H1 (cell line): ENCODE measurements around the gene B3GALT5. TPM values are rescaled to one million over a fixed set of nuclear protein-coding genes. Genes with fewer than 3 reads are reported as not detected.

ENCODE experiments used
- CTCF ChIA-PET: fragments of 300-600 bp; sonication (Branson Sonifier 250); formaldehyde crosslinking; loops from one replicate; lab custom pipeline; 2021; ENCODE audit not compliant: partially characterized antibody; lab: Charles Lee
- POLR2A ChIA-PET: fragments of 300-600 bp; sonication (Branson Sonifier 250); formaldehyde crosslinking; loops from one replicate; lab custom pipeline; 2021; ENCODE audit warnings: inconsistent platforms; ENCODE audit not compliant: partially characterized antibody; lab: Charles Lee
- DNase-seq, 2 experiments: peaks; one replicate each; pipeline versions ENCODE4 v3.0.0 to v3.0.0-alpha.2; 2010 to 2022; ENCODE audit warnings: low spot score in 2 of 2, low read depth in 1 of 2, mixed read lengths in 1 of 2
- FAIRE-seq: peaks from 2 replicates; lab custom pipeline; 2011; peaks lifted over from hg19 to GRCh38; lab: Jason Lieb, UNC
- H2AFZ ChIP-seq: 2 replicates; pipeline ENCODE4 v1.8.1; 2012; ENCODE audit warnings: low read length, inconsistent platforms
- H2AK5ac ChIP-seq: 2 replicates; pipeline ENCODE4 v1.6.1; 2013; ENCODE audit warnings: low read depth, low read length
- H2BK120ac ChIP-seq: replicated peaks from 2 replicates; pipeline ENCODE3; 2013; ENCODE audit warnings: low read depth, low read length, inconsistent platforms
- H2BK12ac ChIP-seq: 2 replicates; pipeline ENCODE4 v1.6.1; 2013; ENCODE audit warnings: low read depth, low read length
- H2BK15ac ChIP-seq: 2 replicates; pipeline ENCODE4 v1.6.1; 2013; ENCODE audit warnings: low read length
- H2BK20ac ChIP-seq: 2 replicates; pipeline ENCODE4 v1.6.1; 2013; ENCODE audit warnings: low read length
- H2BK5ac ChIP-seq: 2 replicates; pipeline ENCODE4 v1.6.1; 2013; ENCODE audit warnings: low read depth, low read length
- H3K14ac ChIP-seq: 2 replicates; pipeline ENCODE4 v1.6.1; 2013; ENCODE audit warnings: inconsistent platforms; ENCODE audit not compliant: insufficient read length
- H3K18ac ChIP-seq: 2 replicates; pipeline ENCODE4 v1.6.1; 2013; ENCODE audit warnings: low read length; ENCODE audit errors: extremely low read depth
- H3K23ac ChIP-seq: 2 replicates; pipeline ENCODE4 v1.6.1; 2013; ENCODE audit warnings: inconsistent platforms; ENCODE audit not compliant: insufficient read length
- H3K23me2 ChIP-seq: 2 replicates; pipeline ENCODE4 v1.6.1; 2013; ENCODE audit warnings: low read depth, low read length
- H3K27ac ChIP-seq: 2 replicates; pipeline ENCODE4 v1.6.1; 2011; ENCODE audit warnings: low read depth, low read length, inconsistent platforms
- H3K27me3 ChIP-seq, 4 experiments: replicated peaks in 1 of 4; 1 replicate in 1 of 4; 2 replicates in 3 of 4; pipeline versions ENCODE4 v1.6.1 to v1.8.1; 2011 to 2013; ENCODE audit warnings: low read length in 3 of 4, mild to moderate bottlenecking in 3 of 4, inconsistent platforms in 2 of 4, mixed read lengths in 2 of 4, moderate library complexity in 1 of 4; ENCODE audit not compliant: control insufficient read depth in 3 of 4, insufficient read depth in 3 of 4; ENCODE audit errors: extremely low read depth in 1 of 4
- H3K36me3 ChIP-seq, 4 experiments: 2 replicates each; pipeline versions ENCODE4 v1.6.1 to v1.8.1; 2011 to 2013; ENCODE audit warnings: mild to moderate bottlenecking in 4 of 4, low read length in 3 of 4, moderate library complexity in 2 of 4, control low read depth in 1 of 4, inconsistent platforms in 1 of 4; ENCODE audit not compliant: insufficient read depth in 4 of 4, control insufficient read depth in 2 of 4
- H3K4ac ChIP-seq: replicated peaks from 2 replicates; pipeline ENCODE3; 2013; ENCODE audit warnings: low read length, low read depth, mixed read lengths, inconsistent platforms; ENCODE audit not compliant: insufficient read length
- H3K4me1 ChIP-seq, 4 experiments: replicated peaks in 1 of 4; 1 replicate in 1 of 4; 2 replicates in 3 of 4; pipeline versions ENCODE4 v1.6.1 to v1.8.1; 2011 to 2013; ENCODE audit warnings: low read length in 3 of 4, inconsistent platforms in 2 of 4, mixed read lengths in 1 of 4; ENCODE audit not compliant: insufficient read depth in 4 of 4, control insufficient read depth in 3 of 4
- H3K4me2 ChIP-seq, 2 experiments: 2 replicates each; pipeline versions ENCODE4 v1.6.1 to v1.8.1; 2011 to 2013; ENCODE audit warnings: low read depth in 2 of 2, low read length in 2 of 2, control low read depth in 1 of 2, inconsistent platforms in 1 of 2, mild to moderate bottlenecking in 1 of 2; ENCODE audit not compliant: insufficient read depth in 1 of 2
- H3K4me3 ChIP-seq, 4 experiments: fragments of 200-600, 300-600 bp in 1 of 4; sonication (generic), shearing (Covaris generic), sonication (Bioruptor Twin) in 1 of 4; 2 replicates each; pipeline versions ENCODE4 v1.5.1 to v1.8.1; 2011 to 2016; ENCODE audit warnings: low read length in 4 of 4, low read depth in 3 of 4, control low read depth in 2 of 4, inconsistent platforms in 2 of 4, mild to moderate bottlenecking in 2 of 4, mixed read lengths in 1 of 4, moderate library complexity in 1 of 4; ENCODE audit not compliant: insufficient read depth in 2 of 4; ENCODE audit errors: extremely low read depth in 1 of 4
- H3K56ac ChIP-seq: replicated peaks from 2 replicates; pipeline ENCODE3; 2013; ENCODE audit warnings: low read depth, mild to moderate bottlenecking, mixed read lengths, low read length, inconsistent platforms; ENCODE audit not compliant: insufficient read length
- H3K79me1 ChIP-seq: 2 replicates; pipeline ENCODE4 v1.6.1; 2013; ENCODE audit warnings: low read depth, low read length, control low read depth
- H3K79me2 ChIP-seq, 2 experiments: 2 replicates each; pipeline versions ENCODE4 v1.6.1 to v1.8.1; 2012 to 2013; ENCODE audit warnings: low read length in 2 of 2, mild to moderate bottlenecking in 2 of 2, inconsistent platforms in 1 of 2; ENCODE audit not compliant: insufficient read depth in 2 of 2, control insufficient read depth in 1 of 2
- H3K9ac ChIP-seq, 4 experiments: replicated peaks in 1 of 4; 1 replicate in 1 of 4; 2 replicates in 3 of 4; pipeline versions ENCODE4 v1.6.1 to v1.8.1; 2011 to 2013; ENCODE audit warnings: low read depth in 3 of 4, low read length in 3 of 4, control low read depth in 2 of 4, mild to moderate bottlenecking in 2 of 4, moderate library complexity in 2 of 4, inconsistent platforms in 1 of 4; ENCODE audit errors: extremely low read depth in 1 of 4
- H3K9me3 ChIP-seq, 2 experiments: 2 replicates each; pipeline versions ENCODE4 v1.6.1 to v1.8.1; 2012 to 2013; ENCODE audit warnings: mild to moderate bottlenecking in 2 of 2, moderate library complexity in 2 of 2, control low read depth in 1 of 2, inconsistent platforms in 1 of 2, low read depth in 1 of 2, low read length in 1 of 2, mixed read lengths in 1 of 2; ENCODE audit not compliant: insufficient read depth in 2 of 2
- H4K20me1 ChIP-seq, 2 experiments: replicated peaks in 1 of 2; 2 replicates each; pipeline versions ENCODE3 to v1.8.1; 2011 to 2013; ENCODE audit warnings: inconsistent platforms in 2 of 2, low read length in 2 of 2, mild to moderate bottlenecking in 1 of 2; ENCODE audit not compliant: insufficient read depth in 2 of 2, control insufficient read depth in 1 of 2
- H4K5ac ChIP-seq: 2 replicates; pipeline ENCODE4 v1.6.1; 2013; ENCODE audit warnings: low read length, low read depth, mixed read lengths, inconsistent platforms; ENCODE audit not compliant: insufficient read length
- H4K8ac ChIP-seq: 2 replicates; pipeline ENCODE4 v1.8.0; 2013; ENCODE audit warnings: mild to moderate bottlenecking, moderate library complexity, low read length, inconsistent platforms; ENCODE audit not compliant: insufficient read depth; ENCODE audit errors: extremely low read depth
- H4K91ac ChIP-seq: replicated peaks from 2 replicates; pipeline ENCODE3; 2013; ENCODE audit warnings: low read length, mixed read lengths, inconsistent platforms; ENCODE audit not compliant: insufficient read length
- CREB1 ChIP-seq: IDR thresholded peaks from 2 replicates; pipeline ENCODE4 v1.6.1; 2012; ENCODE audit warnings: inconsistent platforms
- JUND ChIP-seq: IDR thresholded peaks from 2 replicates; pipeline ENCODE4 v1.6.1; 2011; ENCODE audit warnings: mild to moderate bottlenecking, improper control_type of control experiment, low read length
- KDM1A ChIP-seq: fragments of 200-600, 300-600 bp; sonication (generic); IDR thresholded peaks from 2 replicates; pipeline ENCODE4 v1.7.1; 2016; ENCODE audit warnings: mild to moderate bottlenecking, low read length, borderline replicate concordance
- SP4 ChIP-seq: IDR thresholded peaks from 2 replicates; pipeline ENCODE4 v1.6.1; 2012; ENCODE audit warnings: low read length, inconsistent platforms
- SUZ12 ChIP-seq: fragments of 200-600 bp; sonication (generic); IDR thresholded peaks from 2 replicates; pipeline ENCODE4 v1.6.1; 2012; ENCODE audit warnings: mild to moderate bottlenecking, inconsistent platforms, low read length, moderate library complexity, mixed read lengths
- WGBS, 2 experiments: shearing (Covaris generic) in 1 of 2; methylation state at CpG; one replicate each; pipeline versions ENCODE4 v1.1.6 to v1.1.7; 2013 to 2015; ENCODE audit warnings: low lambda C conversion rate in 2 of 2, mixed read lengths in 2 of 2, inconsistent platforms in 1 of 2, low coverage in 1 of 2, missing lambda C conversion rate in 1 of 2; ENCODE audit not compliant: insufficient replicate concordance in 2 of 2, insufficient coverage in 1 of 2, insufficient read length in 1 of 2; ENCODE audit errors: extremely low coverage in 1 of 2, missing lambda C conversion rate in 1 of 2; 5-methylcytosine and 5-hydroxymethylcytosine counted together
- polyA plus RNA-seq, 7 experiments: library from polyadenylated mRNA; depleted of rRNA in 3 of 7; stranded (reverse) in 5 of 7; unstranded in 2 of 7; fragments of >200 nt in 5 of 7; fragments of 200-250 nt in 2 of 7; gene quantifications; 1 replicate in 5 of 7; 2 replicates in 1 of 7; 4 replicates in 1 of 7; pipeline versions ENCODE4 v1.2.1 to v1.2.3, GENCODE V29; 2011 to 2013; ENCODE audit warnings: missing spikeins in 2 of 7, mixed read lengths in 2 of 7
- total RNA-seq: library from RNA; stranded (reverse); fragmentation: NEBNext Ultra II Directional; extraction: Animal tissue kit (Norgen Biotek cat#: 25700); gene quantifications from 2 replicates; pipeline ENCODE4 v1.2.1, GENCODE V29; 2021

B3GALT5 gene
- total and polyA plus RNA-seq, 2 of the 8 experiments (the other 6 are each of a cell fraction or from before 2014, with no cell fraction given) = 11.9 to 25.1 TPM

- Histone ChIP-seq H2BK20ac (no peak overlapping the region), H3K36me3 (peaks cover 10 to 58% (median 35%) of the 10 kb centered on the region in 4 experiments; a peak in 7 of 8 replicates), H2AK5ac (no peak overlapping the region), H3K27me3 (no peaks in the 10 kb centered on the region), H2BK5ac (peak overlapping the region; percentile 60; the same call in 1 of the 2 replicates), H3K9me3 (no peaks in the 10 kb centered on the region), H3K4me2 (no peak overlapping the region), H2BK15ac (0 out of 2 replicates have a peak overlapping the region, but pooled peaks have one; percentile 8), H4K20me1 (peaks cover 0 to 4% of the 10 kb centered on the region in 2 experiments), H3K79me1 (peaks cover 2% of the 10 kb centered on the region; the same call in 1 of the 2 replicates), H3K4me3 (no peak overlapping the region), H4K5ac (no peak overlapping the region), H4K8ac (peak overlapping the region; percentile 75), H3K9ac (no peak overlapping the region), H2BK12ac (no peak overlapping the region), H3K18ac (no peak overlapping the region), H3K23ac (no peak overlapping the region), H3K4ac (no peak overlapping the region), H3K79me2 (peaks cover 0 to 28% of the 10 kb centered on the region in 2 experiments; a peak in 3 of 4 replicates), H3K56ac (no peak overlapping the region), H3K4me1 (peaks cover 0 to 3% (median 0%) of the 10 kb centered on the region in 4 experiments; a peak in 2 of 7 replicates), H2BK120ac (no peak overlapping the region), H4K91ac (no peak overlapping the region), H2AFZ (no peak overlapping the region), H3K27ac (no peak overlapping the region; the same call in 1 of the 2 replicates), H3K14ac (no peak overlapping the region), H3K23me2 (no peaks in the 10 kb centered on the region)
- ChIA-PET POLR2A (interaction anchor here (1.2 to 1.3 kb wide), 2 partner anchors 11 to 50 kb away, joined by 4 to 5 read pairs; no protein-coding TSS in a partner anchor), CTCF (interaction anchor here (2.1 kb wide), 1 partner anchor 14 kb away, joined by 8 read pairs; no protein-coding TSS in a partner anchor)
- WGBS, 2 experiments = 94% methylated on average over 9 of the region's 9 CpGs; no CpG with 5 or more reads in 1 of the 2 experiments
- TF ChIP-seq SUZ12 (no peak), KDM1A (no peak), SP4 (no peak), CREB1 (no peak), JUND (no peak)
- FAIRE-seq = no peak
- DNase-seq = no peak
Observed at GRCh38 chr21:39661740-39662139, 49.0 kb downstream of the B3GALT5 start.
